GM19043 (cell line): Measurements from ENCODE around the gene PRKD2.

Source experiments
- ATAC-seq: cut with Tn5 transposase; IDR thresholded peaks from one replicate; pipeline ENCODE4 v1.9.1; 2021; ENCODE audit warnings: low read depth; ENCODE audit not compliant: unreplicated experiment

The PRKD2 gene

GRCh38 chr19:46670813-46671212 lies 46.1 kb downstream of the PRKD2 start:
- no peak for ATAC-seq

- ATAC-seq = no peak
Observed at GRCh38 chr19:46668662-46669061, 48.3 kb downstream of the PRKD2 start.

GRCh38 chr19:46665072-46665471 lies 51.8 kb downstream of the PRKD2 start:
- no peak for ATAC-seq

GRCh38 chr19:46661735-46662592 lies 55.0 kb downstream of the PRKD2 start:
- no peak for ATAC-seq

GRCh38 chr19:46661020-46661731 lies 55.7 kb downstream of the PRKD2 start, which contains the start of gene DACT3:
DACT3 (minus strand) TSS chr19:46661182; CDS start chr19:46661064, 118 bp downstream.
- ATAC-seq = peak; percentile 84

- no peak for ATAC-seq
Observed at GRCh38 chr19:46660551-46661019, 56.3 kb downstream of the PRKD2 start.

GRCh38 chr19:46660008-46660517 lies 56.9 kb downstream of the PRKD2 start:
- no peak for ATAC-seq

- no peak for ATAC-seq
Observed at GRCh38 chr19:46659151-46660007, 57.5 kb downstream of the PRKD2 start.

GRCh38 chr19:46656541-46656940 lies 60.4 kb downstream of the PRKD2 start:
- ATAC-seq = no peak

- ATAC-seq = no peak
Observed at GRCh38 chr19:46654621-46655152, 62.2 kb downstream of the PRKD2 start.

GRCh38 chr19:46650445-46650844 lies 66.5 kb downstream of the PRKD2 start:
- no peak for ATAC-seq

- no peak for ATAC-seq
Observed at GRCh38 chr19:46648961-46649960, 67.7 kb downstream of the PRKD2 start.

- no peak for ATAC-seq
Observed at GRCh38 chr19:46648060-46648960, 68.6 kb downstream of the PRKD2 start.

GRCh38 chr19:46646402-46646801 lies 70.5 kb downstream of the PRKD2 start:
- ATAC-seq = no peak

GRCh38 chr19:46644720-46645119 lies 72.2 kb downstream of the PRKD2 start:
- no peak for ATAC-seq

- ATAC-seq = no peak
Observed at GRCh38 chr19:46640656-46641055, 76.3 kb downstream of the PRKD2 start.

GRCh38 chr19:46639358-46640182 lies 77.3 kb downstream of the PRKD2 start:
- no peak for ATAC-seq
